HepG2 (cell line): ENCODE measurements around the gene CKAP5. TPM values are rescaled to one million over a fixed set of nuclear protein-coding genes. Genes with fewer than 3 reads are reported as not detected.

Experiments
- ARNTL ChIP-seq: sonication (generic); formaldehyde crosslinking; IDR thresholded peaks from 2 replicates; pipeline ENCODE4 v1.4.0; 2020; ENCODE audit warnings: mild to moderate bottlenecking, missing genetic modification reagents
- FUBP1 ChIP-seq: sonication (generic); formaldehyde crosslinking; IDR thresholded peaks from 2 replicates; pipeline ENCODE4 v1.5.1; 2020; ENCODE audit warnings: missing genetic modification reagents, mild to moderate bottlenecking, borderline replicate concordance
- GABPB1 ChIP-seq: IDR thresholded peaks from 2 replicates; pipeline ENCODE4 v1.6.1; 2016; ENCODE audit warnings: mild to moderate bottlenecking, missing genetic modification reagents, moderate library complexity, missing compliant biosample characterization
- HNRNPL ChIP-seq: fragments of 200-400 bp; formaldehyde crosslinking; IDR thresholded peaks from 2 replicates; pipeline ENCODE4 v1.6.1; 2017; ENCODE audit warnings: mild to moderate bottlenecking, low read depth, low read length
- KDM2A ChIP-seq: sonication (generic); formaldehyde crosslinking; IDR thresholded peaks from 2 replicates; pipeline ENCODE4 v1.4.0; 2020; ENCODE audit warnings: low read depth, missing genetic modification reagents, borderline replicate concordance
- KLF16 ChIP-seq, 2 experiments: sonication (generic) in 1 of 2; formaldehyde crosslinking in 1 of 2; IDR thresholded peaks; 2 replicates each; pipeline versions ENCODE4 v1.6.1 to v1.8.0; 2016 to 2023; ENCODE audit warnings: missing genetic modification reagents in 2 of 2, missing compliant biosample characterization in 1 of 2
- RFXAP ChIP-seq: sonication (generic); formaldehyde crosslinking; IDR thresholded peaks from 2 replicates; pipeline ENCODE4 v1.4.0; 2020; ENCODE audit warnings: missing genetic modification reagents, borderline replicate concordance
- RORA ChIP-seq: sonication (generic); formaldehyde crosslinking; IDR thresholded peaks from 2 replicates; pipeline ENCODE4 v1.5.0; 2020; ENCODE audit warnings: mild to moderate bottlenecking, missing genetic modification reagents, moderate library complexity
- SMARCE1 ChIP-seq: fragments of 450-650 bp; IDR thresholded peaks from 2 replicates; pipeline ENCODE4 v1.6.1; 2017; ENCODE audit warnings: borderline replicate concordance
- SOX5 ChIP-seq: IDR thresholded peaks from 2 replicates; pipeline ENCODE4 v1.6.1; 2016; ENCODE audit warnings: borderline replicate concordance
- SP2 ChIP-seq: sonication (generic); formaldehyde crosslinking; IDR thresholded peaks from 2 replicates; pipeline ENCODE4 v1.5.1; 2020; ENCODE audit warnings: mild to moderate bottlenecking, missing genetic modification reagents
- TEAD3 ChIP-seq: optimal IDR thresholded peaks from 2 replicates; pipeline ENCODE3; 2016; ENCODE audit warnings: borderline replicate concordance
- THAP7 ChIP-seq: sonication (generic); formaldehyde crosslinking; IDR thresholded peaks from 2 replicates; pipeline ENCODE4 v1.8.1; 2023; ENCODE audit warnings: mild to moderate bottlenecking, missing genetic modification reagents
- UBTF ChIP-seq: sonication (generic); formaldehyde crosslinking; IDR thresholded peaks from 2 replicates; pipeline ENCODE4 v1.4.0; 2020; ENCODE audit warnings: mild to moderate bottlenecking, missing genetic modification reagents
- ZFP36 ChIP-seq: fragments of 150-350 bp; IDR thresholded peaks from 2 replicates; pipeline ENCODE4 v1.6.1; 2018; ENCODE audit warnings: borderline replicate concordance, low read length, low read depth; ENCODE audit not compliant: partially characterized antibody
- ZNF10 ChIP-seq: sonication (generic); formaldehyde crosslinking; IDR thresholded peaks from 2 replicates; pipeline ENCODE4 v1.4.0; 2020; ENCODE audit warnings: mild to moderate bottlenecking, low read depth, missing genetic modification reagents, borderline replicate concordance
- ZNF331 ChIP-seq: sonication (generic); formaldehyde crosslinking; IDR thresholded peaks from 2 replicates; pipeline ENCODE4 v1.4.0; 2020; ENCODE audit warnings: missing genetic modification reagents
- ZNF564 ChIP-seq: sonication (generic); formaldehyde crosslinking; IDR thresholded peaks from 2 replicates; pipeline ENCODE4 v1.8.1; 2023; ENCODE audit warnings: mild to moderate bottlenecking, missing genetic modification reagents
- ZNF670 ChIP-seq: sonication (generic); formaldehyde crosslinking; IDR thresholded peaks from 2 replicates; pipeline ENCODE4 v1.8.0; 2022; ENCODE audit warnings: mild to moderate bottlenecking, missing genetic modification reagents, borderline replicate concordance
- ZNF703 ChIP-seq: sonication (generic); formaldehyde crosslinking; IDR thresholded peaks from 2 replicates; pipeline ENCODE4 v1.5.1; 2020; ENCODE audit warnings: missing genetic modification reagents, mild to moderate bottlenecking, moderate library complexity, borderline replicate concordance
- polyA plus RNA-seq, 8 experiments: library from polyadenylated mRNA; depleted of rRNA in 3 of 8; stranded (reverse) in 7 of 8; unstranded in 1 of 8; fragments of >200 nt; fragmentation: Illumina TruSeq in 4 of 8; extraction: Trizol in 4 of 8; gene quantifications; 2 replicates each; pipeline versions ENCODE4 v1.2.1 to v1.2.3, GENCODE V29; 2011 to 2016; ENCODE audit warnings: low read depth in 4 of 8, missing spikeins in 1 of 8, mixed read lengths in 1 of 8; ENCODE audit not compliant: insufficient read depth in 1 of 8
- total RNA-seq, 5 experiments: library from RNA; depleted of rRNA; stranded (reverse); fragments of >200 nt; fragmentation: Illumina TruSeq; extraction: Trizol; gene quantifications; 2 replicates each; pipeline ENCODE4 v1.2.3, GENCODE V29; 2016; ENCODE audit warnings: low read depth in 1 of 5
- TF ChIP-seq, protein P1 (sequence below): IDR thresholded peaks from 2 replicates; pipeline ENCODE4 v1.6.1; 2016

The CKAP5 gene
- total and polyA plus RNA-seq, 2 of the 13 experiments (the other 11 are each of a cell fraction or from before 2014, with no cell fraction given), result 79.2 to 103 TPM

DNA sequence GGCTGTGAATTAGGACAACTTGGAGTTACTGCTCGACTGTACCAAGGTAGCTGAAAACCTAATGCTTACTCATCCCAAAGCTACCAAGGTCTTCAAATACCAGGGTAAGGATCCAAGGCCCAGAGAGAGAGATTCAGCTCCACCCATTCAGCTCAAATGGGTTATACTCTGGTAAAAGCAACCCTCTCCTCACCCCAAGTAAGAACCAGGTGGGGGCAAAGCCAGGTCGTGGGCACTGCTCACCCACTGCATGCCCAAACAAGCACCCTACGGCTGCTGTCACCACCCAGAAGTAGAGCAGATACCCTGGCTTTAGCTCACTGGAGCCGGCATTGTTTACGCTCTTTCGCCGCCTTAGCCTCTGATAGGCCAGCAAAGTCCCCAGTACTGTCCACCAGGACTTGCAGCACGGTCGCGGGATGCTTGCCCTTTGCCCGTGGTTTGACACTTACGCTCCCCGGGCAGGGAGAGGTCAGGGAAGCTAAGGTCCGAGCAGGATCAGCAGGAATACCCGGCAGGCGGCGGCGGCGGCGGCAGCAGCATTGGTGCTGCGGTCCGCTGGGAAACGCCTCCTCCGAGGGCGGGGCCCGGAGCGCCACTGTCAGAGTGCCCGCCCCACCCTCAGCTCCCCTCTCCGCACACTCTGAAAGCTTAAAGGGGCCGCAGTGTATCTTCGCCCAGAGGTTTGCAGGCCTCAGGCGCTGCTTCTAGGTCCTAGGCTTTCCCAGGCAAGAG lies 19.6 kb downstream of the CKAP5 start (continued):
- TF ChIP-seq THAP7 (no peak), ZFP36 (no peak), ZNF10 (CRISPR knock-in tag) (no peak), SOX5 (CRISPR knock-in tag) (peak; percentile 61), FUBP1 (no peak), HNRNPL (peak; percentile 73; the same call in 1 of the 2 replicates), KDM2A (CRISPR knock-in tag) (peak; percentile 90), SP2 (CRISPR knock-in tag) (no peak), ZNF670 (CRISPR knock-in tag) (no peak), GABPB1 (CRISPR knock-in tag) (peak; percentile 74), ZNF703 (CRISPR knock-in tag) (no peak), RORA (CRISPR knock-in tag) (no peak), UBTF (CRISPR knock-in tag) (peak; percentile 80), ZNF564 (CRISPR knock-in tag) (no peak), ARNTL (0 out of 2 replicates have a peak, but pooled peaks have one; percentile 44), SMARCE1 (no peak), TEAD3 (CRISPR knock-in tag) (peak; percentile 73), KLF16 (CRISPR knock-in tag; IDR thresholded peaks at IDR 0.05) (peak in 1 of 2 experiments; percentile 81; a peak in 2 of 4 replicates), RFXAP (CRISPR knock-in tag) (peak; percentile 73; the same call in 1 of the 2 replicates), ZNF331 (peak; percentile 81)
- TF ChIP-seq, protein P1, sequence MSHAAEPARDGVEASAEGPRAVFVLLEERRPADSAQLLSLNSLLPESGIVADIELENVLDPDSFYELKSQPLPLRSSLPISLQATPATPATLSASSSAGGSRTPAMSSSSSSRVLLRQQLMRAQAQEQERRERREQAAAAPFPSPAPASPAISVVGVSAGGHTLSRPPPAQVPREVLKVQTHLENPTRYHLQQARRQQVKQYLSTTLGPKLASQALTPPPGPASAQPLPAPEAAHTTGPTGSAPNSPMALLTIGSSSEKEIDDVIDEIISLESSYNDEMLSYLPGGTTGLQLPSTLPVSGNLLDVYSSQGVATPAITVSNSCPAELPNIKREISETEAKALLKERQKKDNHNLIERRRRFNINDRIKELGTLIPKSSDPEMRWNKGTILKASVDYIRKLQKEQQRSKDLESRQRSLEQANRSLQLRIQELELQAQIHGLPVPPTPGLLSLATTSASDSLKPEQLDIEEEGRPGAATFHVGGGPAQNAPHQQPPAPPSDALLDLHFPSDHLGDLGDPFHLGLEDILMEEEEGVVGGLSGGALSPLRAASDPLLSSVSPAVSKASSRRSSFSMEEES (CRISPR knock-in tag), result peak; percentile 64
